HAP-1 (cell line): Measurements from ENCODE around the gene OR8B8.
"Not testable (repeated sequence)": the region's sequence is repeated elsewhere in the genome, so short reads cannot be mapped to it uniquely, and the experiment has no call there.

Experiments used
- DNase-seq, 2 experiments: peaks; one replicate each; pipeline ENCODE4 v3.0.0-alpha.2; 2016 to 2020; ENCODE audit warnings: low spot score in 2 of 2
- H3K27me3 ChIP-seq: fragments of 250-450 bp; sonication (Bioruptor Pico); 2 replicates; pipeline ENCODE4 v1.5.1; 2020; ENCODE audit warnings: low read depth, mild to moderate bottlenecking, moderate library complexity
- H3K36me3 ChIP-seq: fragments of 250-450 bp; sonication (Bioruptor Pico); replicated peaks from 2 replicates; pipeline ENCODE4 v1.5.1; 2020; ENCODE audit warnings: mild to moderate bottlenecking
- H3K4me1 ChIP-seq: fragments of 250-450 bp; sonication (Bioruptor Pico); 2 replicates; pipeline ENCODE4 v1.5.1; 2020; ENCODE audit warnings: mild to moderate bottlenecking
- H3K4me3 ChIP-seq: fragments of 250-450 bp; sonication (Bioruptor Pico); 2 replicates; pipeline ENCODE4 v1.5.1; 2020; ENCODE audit warnings: mild to moderate bottlenecking, moderate library complexity
- H3K9me3 ChIP-seq: fragments of 250-450 bp; sonication (Bioruptor Pico); 2 replicates; pipeline ENCODE4 v1.5.1; 2020; ENCODE audit warnings: mild to moderate bottlenecking, moderate library complexity
- in situ Hi-C: fragments of 300-500 bp; cut with MboI; formaldehyde crosslinking; loops from 3 replicates; pipeline ENCODE4 v1.14.3; 2020; ENCODE audit warnings: low sequenced_read_pairs, inconsistent platforms, mixed read lengths

Gene OR8B8

DNA sequence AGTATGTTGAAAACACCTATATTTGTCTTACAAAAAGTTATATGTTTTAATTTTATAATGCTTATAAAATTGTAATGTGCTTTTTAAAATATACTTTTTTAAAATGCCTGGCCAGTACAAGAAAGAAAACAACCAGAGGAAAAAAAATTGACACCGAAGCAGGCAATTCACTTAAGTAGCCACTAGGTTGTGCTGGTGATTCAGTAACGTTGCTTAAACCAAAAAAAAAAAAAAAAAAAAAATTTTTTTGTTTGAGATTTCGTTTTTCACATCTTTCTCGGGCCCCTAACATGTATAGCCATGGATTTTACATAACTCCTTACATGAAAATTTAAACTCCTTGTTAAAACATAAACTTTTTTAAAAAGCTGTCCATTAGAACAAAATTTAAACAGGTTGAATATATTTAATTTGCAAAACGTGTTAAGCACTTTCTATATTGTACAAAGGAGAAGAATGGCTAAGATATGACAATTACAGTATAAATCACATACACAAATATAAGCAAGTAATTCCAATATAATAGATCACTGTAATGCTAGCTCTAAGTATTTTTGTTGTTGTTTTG lies 30.1 kb downstream of the OR8B8 start:
- no peaks in the 10 kb centered on the region for H3K4me1 ChIP-seq
- in situ Hi-C loops = loop anchor here (25.0 kb wide), 2 partner anchors 172 to 447 kb away; partner anchors contain the start of gene ROBO3
- DNase-seq = peak in 1 of 2 experiments; percentile 8

DNA sequence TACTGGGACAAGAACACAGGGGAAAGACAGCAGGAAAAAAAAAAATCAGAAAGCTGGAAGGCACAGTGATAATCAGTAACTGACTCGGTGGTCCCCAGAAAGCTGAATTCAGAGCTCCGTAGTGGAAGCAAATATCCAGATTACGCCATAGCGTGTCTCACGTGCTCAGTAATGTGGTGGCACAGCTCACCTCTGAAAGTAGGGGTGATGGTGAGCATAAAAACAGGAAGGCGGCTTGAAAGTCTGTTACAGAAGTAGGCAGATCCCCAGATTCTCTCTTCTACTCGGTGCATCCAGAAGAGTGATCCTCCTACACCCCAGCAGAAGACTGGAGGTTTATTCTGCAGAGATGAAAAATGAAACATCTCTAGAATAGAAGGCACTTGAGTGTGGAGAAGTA lies 35.6 kb downstream of the OR8B8 start:
- no peak overlapping the region for H3K4me3 ChIP-seq
- no peaks in the 10 kb centered on the region for H3K36me3 ChIP-seq
- peaks cover 8% of the 10 kb centered on the region; the same call in 1 of the 2 replicates for H3K27me3 ChIP-seq
- DNase-seq = no peak
- H3K4me1 ChIP-seq = no peaks in the 10 kb centered on the region
- H3K9me3 ChIP-seq = no peaks in the 10 kb centered on the region
- in situ Hi-C loops = loop anchor here (25.0 kb wide), 2 partner anchors 177 to 452 kb away; partner anchors contain the start of gene ROBO3

More for the DNA sequence above, 30.1 kb downstream of the OR8B8 start:
- Histone ChIP-seq H3K36me3 (no peaks in the 10 kb centered on the region), H3K9me3 (no peaks in the 10 kb centered on the region), H3K27me3 (peaks cover 7% of the 10 kb centered on the region; the same call in 1 of the 2 replicates), H3K4me3 (no peak overlapping the region)

DNA sequence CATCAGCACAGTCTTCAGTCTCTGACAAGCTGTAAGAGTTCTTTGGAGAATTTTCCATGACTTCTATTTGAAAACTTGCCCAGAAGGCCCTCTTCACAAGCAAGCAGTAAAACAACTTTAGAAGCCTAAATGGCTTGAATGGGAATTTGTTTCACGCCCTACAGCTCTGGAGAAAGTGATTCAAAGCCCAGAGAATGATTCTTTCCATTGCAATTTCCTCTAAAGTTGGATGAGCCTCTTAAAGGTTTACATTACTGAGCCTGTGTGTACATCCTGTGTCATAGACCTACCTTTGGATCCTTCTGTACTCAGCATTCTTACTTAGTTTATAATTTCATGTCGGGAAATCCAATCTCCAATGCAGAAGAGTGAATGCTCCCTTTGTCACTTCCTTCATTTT lies 39.9 kb downstream of the OR8B8 start:
- Histone ChIP-seq H3K4me1 (no peaks in the 10 kb centered on the region), H3K4me3 (no peak overlapping the region), H3K9me3 (no peaks in the 10 kb centered on the region), H3K36me3 (no peaks in the 10 kb centered on the region), H3K27me3 (0 out of 2 replicates have a peak, but pooled peaks cover 6% of the 10 kb centered on the region)
- DNase-seq = no peak
- in situ Hi-C loops = loop anchor here (25.0 kb wide), 2 partner anchors 182 to 457 kb away; partner anchors contain the start of gene ROBO3

DNA sequence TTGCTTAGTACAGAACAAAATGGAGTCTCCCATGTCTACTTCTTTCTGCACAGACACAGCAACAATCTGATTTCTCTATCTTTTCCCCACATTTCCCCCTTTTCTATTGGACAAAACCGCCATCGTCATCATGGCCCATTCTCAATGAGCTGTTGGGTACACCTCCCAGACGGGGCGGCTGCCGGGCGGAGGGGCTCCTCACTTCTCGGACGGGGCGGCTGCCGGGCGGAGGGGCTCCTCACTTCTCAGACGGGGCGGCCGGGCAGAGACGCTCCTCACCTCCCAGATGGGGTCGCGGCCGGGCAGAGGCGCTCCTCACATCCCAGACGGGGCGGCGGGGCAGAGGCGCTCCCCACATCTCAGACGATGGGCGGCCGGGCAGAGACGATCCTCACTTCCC lies 42.3 kb downstream of the OR8B8 start:
- in situ Hi-C loops = loop anchor here (25.0 kb wide), 2 partner anchors 184 to 459 kb away; partner anchors contain the start of gene ROBO3
- not testable (repeated sequence) for H3K27me3 ChIP-seq, H3K9me3 ChIP-seq, DNase-seq, H3K36me3 ChIP-seq, H3K4me3 ChIP-seq, H3K4me1 ChIP-seq

DNA sequence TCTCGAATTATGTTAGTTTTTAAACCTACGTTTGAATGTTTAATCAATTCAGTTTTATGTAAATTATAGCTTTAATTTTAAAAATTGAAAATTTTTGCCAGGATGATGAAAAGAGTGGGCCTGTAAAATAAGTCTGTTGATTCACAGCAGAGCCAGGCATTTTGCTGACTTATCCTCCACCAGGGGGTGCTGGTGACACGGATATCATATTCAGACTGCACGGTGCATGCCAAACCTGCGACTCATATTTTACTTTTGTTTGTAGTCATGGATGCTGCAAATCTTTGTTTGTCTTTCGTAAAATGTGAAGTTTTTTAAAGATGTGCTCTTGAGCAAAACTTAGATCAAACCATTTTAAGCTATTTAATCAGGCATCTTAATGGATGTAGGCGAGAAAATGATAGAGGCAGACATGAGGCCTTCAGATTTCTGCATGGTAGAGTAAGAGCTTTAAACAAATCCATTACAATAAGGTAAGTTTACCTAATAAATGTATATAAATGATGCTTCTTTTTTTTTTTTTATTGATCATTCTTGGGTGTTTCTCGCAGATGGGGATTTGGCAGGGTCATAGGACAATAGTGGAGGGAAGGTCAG lies 43.1 kb downstream of the OR8B8 start:
- H3K9me3 ChIP-seq = no peaks in the 10 kb centered on the region
- no peaks in the 10 kb centered on the region for H3K4me1 ChIP-seq
- DNase-seq = peak; percentile 58 to 80
- H3K27me3 ChIP-seq = 0 out of 2 replicates have a peak, but pooled peaks cover 3% of the 10 kb centered on the region
- no peaks in the 10 kb centered on the region for H3K36me3 ChIP-seq
- in situ Hi-C loops = loop anchor here (25.0 kb wide), 2 partner anchors 185 to 460 kb away; partner anchors contain the start of gene ROBO3
- no peak overlapping the region for H3K4me3 ChIP-seq

DNA sequence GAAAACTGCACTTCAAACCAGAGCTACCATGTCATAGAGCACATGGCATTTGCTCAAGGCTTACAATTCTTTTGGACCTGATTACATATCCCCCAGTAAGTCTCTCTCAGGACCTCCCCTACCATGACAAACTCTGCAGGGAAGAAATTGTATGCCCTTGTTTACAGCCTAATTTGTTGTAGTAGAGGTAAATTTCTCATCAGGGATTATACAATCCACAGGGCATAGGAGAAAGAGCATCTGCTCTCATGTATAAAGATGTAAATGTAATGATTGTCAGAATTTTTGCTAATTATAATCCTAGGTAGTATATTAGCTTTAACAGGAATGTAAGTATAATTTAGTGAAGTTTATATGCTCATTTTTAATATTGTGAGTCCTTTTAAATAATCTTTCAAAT lies 46.6 kb downstream of the OR8B8 start, which contains the start of gene OR8B3:
Gene OR8B3 (minus strand): TSS at position 101 of the 400 bp plus-strand sequence. CDS start 1,673 bp downstream, outside the sequence.
- Histone ChIP-seq H3K9me3 (no peaks in the 10 kb centered on the region), H3K36me3 (no peaks in the 10 kb centered on the region), H3K27me3 (no peaks in the 10 kb centered on the region), H3K4me3 (no peak within 1 kb of the TSS), H3K4me1 (no peaks in the 10 kb centered on the region)
- in situ Hi-C loops = no loop called here
- DNase-seq = no peak

DNA sequence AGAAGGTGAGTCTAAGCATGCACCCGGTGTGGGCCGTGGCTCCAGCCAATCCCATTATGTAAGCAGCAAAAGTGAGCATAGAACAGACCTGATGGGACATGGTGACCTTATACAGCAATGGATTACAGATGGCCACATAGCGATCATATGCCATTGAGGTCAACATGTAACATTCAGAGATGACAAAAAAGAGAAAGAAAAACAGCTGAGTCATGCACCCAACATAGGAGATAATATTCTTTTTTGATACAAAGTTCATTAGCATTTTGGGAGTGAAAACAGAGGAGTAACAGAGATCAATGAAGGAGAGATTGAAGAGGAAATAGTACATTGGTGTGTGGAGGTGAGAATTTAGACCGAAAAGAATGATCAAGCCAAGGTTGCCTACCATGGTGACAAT lies 48.6 kb downstream of the OR8B8 start:
- H3K27me3 ChIP-seq, H3K36me3 ChIP-seq, H3K9me3 ChIP-seq, H3K4me1 ChIP-seq, H3K4me3 ChIP-seq, in situ Hi-C loops, DNase-seq: not testable (repeated sequence)

DNA sequence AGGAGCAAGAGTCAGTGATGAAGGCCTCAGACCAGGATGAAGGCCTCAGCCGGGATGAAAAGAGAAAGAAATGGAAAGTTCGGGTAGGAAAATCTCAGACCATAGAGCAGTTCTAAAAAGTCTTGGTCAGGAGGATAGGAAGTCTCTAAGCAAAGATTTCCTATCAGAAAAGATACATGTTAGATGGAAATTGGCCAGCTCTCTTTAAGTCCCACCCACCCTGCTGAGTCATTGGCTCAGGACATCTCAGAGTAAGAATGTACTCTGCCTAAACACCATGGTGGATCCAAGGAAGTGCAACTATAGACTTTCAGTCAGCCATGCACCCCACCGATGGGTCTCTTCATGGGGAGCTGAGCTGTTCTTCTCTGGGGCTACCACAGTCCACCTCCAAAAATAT lies 51.1 kb downstream of the OR8B8 start:
- Histone ChIP-seq H3K9me3 (no peaks in the 10 kb centered on the region), H3K4me1 (no peaks in the 10 kb centered on the region), H3K36me3 (no peaks in the 10 kb centered on the region), H3K27me3 (no peaks in the 10 kb centered on the region), H3K4me3 (no peak overlapping the region)
- no peak for DNase-seq
- in situ Hi-C loops = no loop called here
